HCT116 (cell line): ENCODE results near the gene AKAP13.

Experiments used
- CBX3 ChIP-seq: IDR thresholded peaks from 2 replicates; pipeline ENCODE4 v1.6.1; 2012; ENCODE audit warnings: low read depth
- CTCF ChIP-seq, 3 experiments: fragments of 200-600 bp in 1 of 3; sonication (generic) in 1 of 3; IDR thresholded peaks in 2 of 3; conservative IDR thresholded peaks in 1 of 3; 2 replicates each; pipeline ENCODE4 v1.5.1; 2012 to 2017; ENCODE audit warnings: low read depth in 2 of 3, low read length in 2 of 3, antibody characterized with exemption in 1 of 3, borderline replicate concordance in 1 of 3, control low read depth in 1 of 3, mild to moderate bottlenecking in 1 of 3, mixed read lengths in 1 of 3, mixed run types in 1 of 3, moderate library complexity in 1 of 3; ENCODE audit not compliant: insufficient read depth in 1 of 3
- EZH2 ChIP-seq: fragments of 200-600 bp; sonication (generic); IDR thresholded peaks from 2 replicates; pipeline ENCODE4 v1.6.1; 2017; ENCODE audit warnings: antibody characterized with exemption, mixed run types
- POLR2A ChIP-seq: IDR thresholded peaks from 2 replicates; pipeline ENCODE4 v1.7.0; 2011; ENCODE audit warnings: borderline replicate concordance; ENCODE audit not compliant: insufficient read depth, insufficient read length; ENCODE audit errors: extremely low read depth
- POLR2AphosphoS5 ChIP-seq: IDR thresholded peaks from 2 replicates; pipeline ENCODE4 v1.6.1; 2011; ENCODE audit warnings: mild to moderate bottlenecking, low read depth, low read length, moderate library complexity
- SIN3A ChIP-seq: IDR thresholded peaks from 2 replicates; pipeline ENCODE4 v1.6.1; 2012; ENCODE audit warnings: low read depth

GRCh38 chr15:85335193-85335942 is 45.0 kb upstream of the AKAP13 start:
- TF ChIP-seq CTCF (IDR thresholded peaks at IDR 0.05 in 2 of 3, conservative IDR thresholded peaks at IDR 0.05 in 1 of 3; ENCODE audit: borderline replicate concordance in 1 of 3, insufficient read depth in 1 of 3, low read depth in 2 of 3, low read length in 2 of 3) (peak in 2 of 3 experiments; percentile 30; a peak in 2 of 6 replicates), POLR2A (no peak), EZH2 (no peak), SIN3A (no peak), POLR2AphosphoS5 (no peak), CBX3 (no peak)
